ENCODE results near the gene LARP7. TPM values are rescaled to one million over a fixed set of nuclear protein-coding genes. Genes with fewer than 3 reads are reported as not detected.

Gene LARP7
- total and polyA plus RNA-seq, 2 of the 8 experiments (the other 6 are each of a cell fraction or from before 2014, with no cell fraction given): 9.3 to 38.3 TPM

GRCh38 chr4:112594993-112595392 is 42.0 kb upstream of the LARP7 start (continued):
- no peak for TF ChIP-seq RAD21 (IDR thresholded peaks at IDR 0.05 in 1 of 2, conservative IDR thresholded peaks at IDR 0.05 in 1 of 2; ENCODE audit: low read depth in 2 of 2, low read length in 2 of 2)

Measured in H1 (cell line).